NCI-H128 (cell line): Measurements from ENCODE around the gene RBM8A.

Experiments
- DNase-seq: peaks from one replicate; lab custom pipeline; 2025; ENCODE audit not compliant: unreplicated experiment; lab: John Stamatoyannopoulos, UW

RBM8A gene

DNA sequence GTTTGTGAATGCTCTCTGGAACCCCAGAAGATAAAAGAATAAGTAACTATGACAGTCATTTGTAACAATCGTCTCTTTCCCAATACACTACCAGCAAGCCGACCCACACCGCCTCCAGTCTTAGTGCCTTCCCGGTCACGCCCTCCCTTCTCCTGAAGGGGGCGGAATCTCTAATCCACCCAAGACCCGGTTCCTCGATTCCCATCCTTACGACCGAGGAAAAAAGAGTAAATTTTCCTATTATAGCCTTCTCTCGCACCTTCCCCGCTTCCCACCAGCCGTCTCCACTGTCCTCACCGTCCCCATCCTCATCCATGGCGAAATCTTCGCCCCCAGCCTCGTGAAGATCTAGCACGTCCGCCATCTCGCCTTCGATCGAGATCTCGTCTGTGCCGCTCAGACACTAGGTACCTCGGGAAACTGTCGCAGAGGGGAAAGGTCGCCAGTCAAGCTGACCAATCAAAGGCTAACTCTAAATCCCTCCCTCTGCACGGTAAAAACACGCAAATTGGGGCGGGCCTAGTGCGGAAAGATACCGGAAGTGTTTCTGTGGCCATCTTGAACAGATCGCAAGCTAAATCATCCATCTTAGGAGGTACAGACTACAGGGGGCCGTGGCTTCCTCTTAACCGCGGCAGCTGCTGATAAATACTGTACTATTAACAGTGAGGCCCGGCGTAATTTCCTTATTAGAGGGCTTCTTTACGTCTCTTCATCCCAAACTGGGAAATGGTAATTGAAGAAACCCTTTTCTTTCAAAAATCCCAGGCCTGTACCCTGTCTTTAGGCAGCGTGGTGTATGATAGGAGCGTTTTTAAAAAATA is at the start of gene RBM8A:
Gene RBM8A (minus strand): TSS at position 422 of the 824 bp plus-strand sequence. CDS start 58 bp downstream, at position 364.
- DNase-seq = peak; percentile 97

DNA sequence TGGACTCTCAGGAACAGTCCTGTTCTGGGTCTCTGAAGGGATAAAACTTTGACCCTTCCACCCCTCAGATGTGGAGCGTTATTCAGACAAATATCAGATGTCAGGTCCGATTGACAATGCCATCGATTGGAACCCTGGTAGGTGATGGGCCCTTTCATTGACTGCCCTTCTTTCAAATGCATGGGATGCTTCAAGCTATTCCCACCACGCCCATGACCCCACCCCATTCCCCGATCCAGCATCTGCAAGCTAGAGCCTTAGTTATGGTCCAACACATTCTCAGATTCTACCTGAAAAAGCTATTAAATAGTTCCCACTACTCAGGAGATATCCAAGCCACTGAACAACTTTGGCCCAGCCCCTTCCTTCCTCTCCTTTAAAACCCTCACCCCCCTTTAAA is 49.7 kb upstream of the RBM8A start:
- no peak for DNase-seq

GRCh38 chr1:145975216-145975615 is 47.9 kb upstream of the RBM8A start:
- DNase-seq = no peak

DNA sequence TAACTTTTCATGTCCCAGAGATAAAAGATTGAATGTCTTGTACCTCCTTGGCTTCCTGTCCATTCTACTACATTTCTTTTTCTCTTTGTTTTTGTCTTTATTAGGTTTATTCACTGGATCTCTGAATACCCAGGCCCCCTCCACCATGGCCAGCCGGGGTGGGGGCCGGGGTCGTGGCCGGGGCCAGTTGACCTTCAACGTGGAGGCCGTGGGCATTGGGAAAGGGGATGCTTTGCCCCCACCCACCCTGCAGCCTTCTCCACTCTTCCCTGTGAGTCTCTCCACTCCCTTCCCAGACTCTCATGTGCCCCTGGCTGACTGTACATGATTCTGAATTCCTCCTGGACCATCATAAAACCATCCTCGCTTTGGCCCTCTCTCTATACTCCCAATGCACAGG is 47.4 kb upstream of the RBM8A start:
- DNase-seq = no peak

GRCh38 chr1:145972580-145972979 is 45.3 kb upstream of the RBM8A start:
- no peak for DNase-seq

DNA sequence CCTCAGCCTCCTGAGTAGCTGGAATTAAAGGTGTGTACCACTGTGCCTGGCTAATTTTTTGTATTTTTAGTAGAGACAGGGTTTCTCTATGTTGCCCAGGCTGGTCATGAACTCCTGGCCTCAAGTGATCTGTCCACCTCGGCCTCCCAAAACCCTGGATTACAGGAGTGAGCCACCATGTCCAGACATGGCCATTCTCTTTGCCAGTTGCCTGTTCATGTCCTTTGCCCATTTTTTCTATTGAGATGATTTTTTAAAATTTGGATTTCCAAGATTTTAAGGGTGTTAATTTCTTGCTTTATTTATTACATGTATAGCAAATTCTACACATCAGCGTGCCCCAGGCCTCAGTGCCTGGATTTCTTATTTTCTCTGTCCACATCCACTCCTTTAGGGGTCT is 40.0 kb upstream of the RBM8A start:
- no peak for DNase-seq

DNA sequence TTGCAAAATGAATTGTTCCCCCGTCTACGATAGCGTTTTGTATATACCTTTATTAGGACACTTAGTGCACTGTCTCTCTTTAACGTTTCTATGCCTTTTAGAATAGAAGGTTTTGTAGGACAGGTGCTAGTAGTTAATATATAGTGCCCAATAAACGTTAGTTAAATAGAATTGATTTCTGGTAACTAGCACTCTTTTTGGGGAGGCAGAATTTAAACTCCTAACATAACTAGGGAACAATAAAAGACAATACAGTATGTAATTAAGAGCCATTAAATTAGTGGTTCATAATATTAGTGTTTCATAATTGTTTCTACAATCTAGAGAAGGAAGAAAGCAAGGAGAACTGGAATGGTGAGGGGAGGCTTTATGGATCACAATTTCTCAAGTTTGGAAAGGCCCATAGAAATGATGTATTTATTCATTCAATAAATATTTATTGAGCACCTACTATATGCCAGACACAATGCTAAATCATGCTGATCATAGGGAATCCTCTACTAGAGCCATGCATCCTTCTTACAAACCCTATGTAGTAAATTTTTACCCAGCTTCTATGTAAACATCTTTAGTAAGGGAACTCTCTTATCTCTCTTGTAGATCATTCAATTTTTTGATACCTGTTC is 37.9 kb upstream of the RBM8A start:
- DNase-seq = no peak

GRCh38 chr1:145964328-145965118 is 37.2 kb upstream of the RBM8A start, which contains the start of the genes ANKRD34A and POLR3GL:
Gene ANKRD34A (minus strand): TSS chr1:145964575. CDS start chr1:145961759, 2,816 bp downstream.
Gene POLR3GL (plus strand): TSS chr1:145964690. CDS start chr1:145974866, 10,176 bp downstream.
- DNase-seq = peak; percentile 90

DNA sequence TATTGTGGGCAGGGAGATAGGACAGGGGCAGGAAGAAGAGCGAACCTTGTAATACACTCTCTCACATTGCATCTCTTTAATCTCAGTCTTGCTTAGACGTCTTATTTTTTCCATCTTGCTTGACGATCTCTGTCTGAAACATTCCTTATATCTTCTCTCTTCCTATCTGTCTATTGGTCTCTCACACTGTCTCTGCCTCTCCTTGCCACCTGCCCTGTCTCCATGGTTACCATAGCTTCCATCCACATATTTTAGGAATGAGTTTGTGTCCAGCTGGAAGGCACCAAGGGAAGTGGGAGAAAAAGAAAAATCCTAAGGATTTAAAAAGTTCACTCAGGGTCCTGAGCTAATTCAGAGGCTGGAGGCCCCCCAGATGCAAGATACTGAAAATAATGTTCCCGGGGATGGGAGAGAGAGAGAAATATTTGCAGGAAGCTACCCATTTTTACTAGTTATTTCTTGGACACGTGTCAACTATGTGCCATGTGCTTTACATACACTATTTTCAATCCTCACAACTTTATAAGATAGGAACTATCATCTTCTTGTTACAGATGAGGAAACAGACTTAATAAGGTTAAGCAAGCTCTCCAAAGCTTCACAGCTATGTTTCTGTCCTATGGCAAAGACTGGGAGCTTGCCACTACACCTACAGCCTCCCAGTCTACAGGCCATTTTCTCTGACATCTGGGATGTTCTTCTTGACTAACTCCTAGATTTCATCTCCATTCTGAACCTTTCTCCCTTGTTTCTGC is 36.2 kb upstream of the RBM8A start:
- no peak for DNase-seq

- DNase-seq = no peak
These were observed 35.1 kb upstream of the RBM8A start for GRCh38 chr1:145962157-145963102.

DNA sequence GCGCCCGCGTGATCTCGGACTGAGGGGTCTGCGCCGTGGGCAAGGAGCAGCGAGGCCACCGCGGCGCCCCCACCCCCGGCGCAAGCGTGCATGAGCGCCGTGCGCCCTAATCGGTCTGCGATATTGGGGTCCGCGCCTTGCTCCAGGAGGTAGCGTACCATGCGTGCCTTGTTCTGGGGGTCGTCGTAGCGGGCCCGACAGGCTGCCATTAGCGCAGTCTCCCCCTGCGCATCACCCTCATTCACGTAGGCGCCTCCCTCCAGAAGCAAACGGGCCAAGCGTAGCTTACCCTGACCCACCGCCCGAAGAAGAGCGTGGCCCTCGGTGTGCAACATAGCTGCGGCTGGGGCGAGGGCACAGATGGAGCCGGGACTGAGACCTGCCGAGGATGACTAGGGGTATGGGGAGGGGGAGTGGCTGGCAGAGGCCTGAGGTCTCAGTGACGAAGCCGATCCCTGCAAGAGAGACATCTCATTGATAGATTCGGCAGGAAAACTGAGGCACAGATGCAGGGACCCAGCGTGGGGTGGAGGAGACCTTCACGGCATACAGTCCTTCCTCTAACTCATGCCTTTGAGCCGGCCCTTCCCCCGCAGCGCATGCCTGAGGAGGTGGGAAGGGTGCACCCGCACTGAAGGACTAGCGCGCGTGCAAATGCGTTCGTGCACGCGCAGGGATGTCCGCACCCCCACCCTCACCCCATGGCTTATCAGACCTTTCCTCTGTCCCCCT is 34.3 kb upstream of the RBM8A start:
- no peak for DNase-seq

DNA sequence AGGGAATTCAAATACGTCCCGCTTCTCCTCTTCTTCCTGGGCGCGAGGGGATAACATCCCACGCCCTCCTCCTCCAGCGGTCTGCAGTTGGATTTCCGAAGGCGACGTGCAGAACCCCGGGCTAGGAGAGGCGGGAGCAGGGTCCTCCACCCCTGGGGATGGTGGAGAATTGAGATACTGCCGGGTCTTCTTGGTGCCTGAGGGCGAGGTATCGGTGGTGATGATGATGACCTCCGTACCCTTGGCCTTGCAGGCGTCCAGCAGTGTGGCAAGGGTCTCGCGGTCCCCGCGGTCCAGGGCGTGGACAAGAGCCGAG is 33.8 kb upstream of the RBM8A start:
- no peak for DNase-seq

DNA sequence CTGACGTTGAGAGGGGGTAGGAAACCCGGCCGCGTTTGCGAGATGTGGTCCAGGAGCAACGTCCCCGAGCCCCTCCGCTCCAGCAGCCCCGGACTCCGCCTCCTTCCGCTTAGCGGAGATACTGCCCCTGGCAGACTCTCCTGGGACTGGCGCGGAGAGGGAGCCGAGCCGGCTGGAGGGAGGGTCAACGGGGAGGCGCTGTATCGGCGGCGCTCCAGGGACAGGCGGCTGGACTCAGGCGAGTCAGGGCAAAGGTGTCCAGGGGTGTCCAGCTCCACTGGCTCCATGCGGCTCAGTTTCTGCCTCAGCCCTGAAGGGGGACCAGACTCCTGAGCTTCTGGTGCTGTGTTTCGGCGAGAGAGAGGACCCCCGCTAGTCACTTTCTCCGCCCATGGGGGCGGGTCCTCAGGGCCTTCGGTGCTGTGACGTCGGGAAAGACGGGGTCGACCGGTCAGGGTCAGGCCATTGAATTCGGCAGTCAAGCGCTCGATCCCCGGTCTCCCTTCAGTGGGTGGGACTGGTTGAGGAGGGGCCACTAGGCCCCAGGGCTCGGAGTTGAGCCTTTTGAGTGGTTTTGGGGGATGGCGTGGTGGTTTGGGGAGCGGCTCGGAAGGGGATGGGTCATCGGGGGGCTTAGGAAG is 33.3 kb upstream of the RBM8A start:
- peak; percentile 55 for DNase-seq

GRCh38 chr1:145959957-145960467 is 32.7 kb upstream of the RBM8A start:
- DNase-seq = no peak

- no peak for DNase-seq
These were observed 32.0 kb upstream of the RBM8A start for GRCh38 chr1:145959333-145959732.

GRCh38 chr1:145958734-145959133 is 31.4 kb upstream of the RBM8A start:
- DNase-seq = no peak

- peak; percentile 95 for DNase-seq
These were observed 30.4 kb upstream of the RBM8A start, which contains the start of gene LIX1L for GRCh38 chr1:145957443-145958319. Gene LIX1L (minus strand): TSS chr1:145958017. CDS start chr1:145957927, 90 bp downstream.
